Measurements from ENCODE around the gene SIGMAR1. TPM values are rescaled to one million over a fixed set of nuclear protein-coding genes. Genes with fewer than 3 reads are reported as not detected.
A peak's percentile ranks its signal among the peaks of the same experiment; 100 is the strongest.

SIGMAR1 gene
- total RNA-seq, 1 donor from 2014 or later = 73.2 TPM

- no peak overlapping the region for H3K27ac ChIP-seq (ENCODE audit: low read depth, low read length)
- peak overlapping the region; percentile 83 for H3K4me3 Mint-ChIP-seq (ENCODE audit: unreplicated experiment)
- no peak overlapping the region for H2AFZ ChIP-seq (ENCODE audit: low read depth, low read length)
- no peaks in the 10 kb centered on the region for H3K36me3 ChIP-seq (ENCODE audit: insufficient read depth, low read length)
- H3K36me3 Mint-ChIP-seq (ENCODE audit: low read depth, unreplicated experiment) = no peaks in the 10 kb centered on the region
- no peak overlapping the region for H3K27ac Mint-ChIP-seq (ENCODE audit: unreplicated experiment)
- FAIRE-seq = no peak
- peaks cover 11% of the 10 kb centered on the region for H3K9me3 Mint-ChIP-seq (ENCODE audit: unreplicated experiment)
- peaks cover 16% of the 10 kb centered on the region for H4K20me1 ChIP-seq (ENCODE audit: insufficient read depth, low read length)
- peaks cover 80% of the 10 kb centered on the region for H3K27me3 ChIP-seq (ENCODE audit: insufficient read depth, low read length)
- H3K9ac ChIP-seq (ENCODE audit: low read length) = no peak overlapping the region
- peak overlapping the region; percentile 78 for H3K4me2 ChIP-seq (ENCODE audit: low read length)
- no peaks in the 10 kb centered on the region for H3K4me1 Mint-ChIP-seq (ENCODE audit: low read depth, unreplicated experiment)
- H3K4me3 ChIP-seq (ENCODE audit: insufficient read depth, low read depth, low read length) = no peak overlapping the region
- TF ChIP-seq EZH2 (IDR thresholded peaks at IDR 0.05; ENCODE audit: insufficient read depth, low read length) (peak; percentile 73), CTCF (IDR thresholded peaks at IDR 0.05; ENCODE audit: insufficient read depth, low read depth, low read length) (no peak)
- no peaks in the 10 kb centered on the region for H3K79me2 ChIP-seq (ENCODE audit: insufficient read depth, low read length)
- peaks cover 78% of the 10 kb centered on the region for H3K27me3 Mint-ChIP-seq (ENCODE audit: low read depth, unreplicated experiment)
- no peaks in the 10 kb centered on the region for H3K4me1 ChIP-seq (ENCODE audit: insufficient read depth, low read length)
- DNase-seq (ENCODE audit: low read depth) = no peak
- H3K9me3 ChIP-seq (ENCODE audit: insufficient read depth, low read depth, low read length) = no peaks in the 10 kb centered on the region
Observed at GRCh38 chr9:34588671-34589635, 48.6 kb downstream of the SIGMAR1 start.

- FAIRE-seq (no peak), DNase-seq (ENCODE audit: low read depth) (no peak)
- H3K9ac ChIP-seq (ENCODE audit: low read length) = no peak overlapping the region
- H3K4me1 ChIP-seq (ENCODE audit: insufficient read depth, low read length) = no peaks in the 10 kb centered on the region
- H3K4me1 Mint-ChIP-seq (ENCODE audit: low read depth, unreplicated experiment) = no peaks in the 10 kb centered on the region
- H3K27me3 Mint-ChIP-seq (ENCODE audit: low read depth, unreplicated experiment) = peaks cover 76% of the 10 kb centered on the region
- no peaks in the 10 kb centered on the region for H3K9me3 ChIP-seq (ENCODE audit: insufficient read depth, low read depth, low read length)
- H2AFZ ChIP-seq (ENCODE audit: low read depth, low read length) = no peak overlapping the region
- no peak overlapping the region for H3K4me2 ChIP-seq (ENCODE audit: low read length)
- H3K27me3 ChIP-seq (ENCODE audit: insufficient read depth, low read length) = peaks cover 81% of the 10 kb centered on the region
- H3K4me3 ChIP-seq (ENCODE audit: insufficient read depth, low read depth, low read length) = no peak overlapping the region
- no peaks in the 10 kb centered on the region for H3K36me3 Mint-ChIP-seq (ENCODE audit: low read depth, unreplicated experiment)
- no peaks in the 10 kb centered on the region for H3K79me2 ChIP-seq (ENCODE audit: insufficient read depth, low read length)
- H4K20me1 ChIP-seq (ENCODE audit: insufficient read depth, low read length) = peaks cover 16% of the 10 kb centered on the region
- H3K4me3 Mint-ChIP-seq (ENCODE audit: unreplicated experiment) = no peak overlapping the region
- H3K9me3 Mint-ChIP-seq (ENCODE audit: unreplicated experiment) = peaks cover 10% of the 10 kb centered on the region
- TF ChIP-seq CTCF (IDR thresholded peaks at IDR 0.05; ENCODE audit: insufficient read depth, low read depth, low read length) (no peak), EZH2 (IDR thresholded peaks at IDR 0.05; ENCODE audit: insufficient read depth, low read length) (no peak)
- no peak overlapping the region for H3K27ac ChIP-seq (ENCODE audit: low read depth, low read length)
- no peak overlapping the region for H3K27ac Mint-ChIP-seq (ENCODE audit: unreplicated experiment)
- no peaks in the 10 kb centered on the region for H3K36me3 ChIP-seq (ENCODE audit: insufficient read depth, low read length)
Observed at GRCh38 chr9:34587271-34587670, 50.3 kb downstream of the SIGMAR1 start.

Data from astrocyte (in vitro differentiated cells and primary cell).